Measurements from ENCODE around the gene BCL3.

Gene BCL3

DNA sequence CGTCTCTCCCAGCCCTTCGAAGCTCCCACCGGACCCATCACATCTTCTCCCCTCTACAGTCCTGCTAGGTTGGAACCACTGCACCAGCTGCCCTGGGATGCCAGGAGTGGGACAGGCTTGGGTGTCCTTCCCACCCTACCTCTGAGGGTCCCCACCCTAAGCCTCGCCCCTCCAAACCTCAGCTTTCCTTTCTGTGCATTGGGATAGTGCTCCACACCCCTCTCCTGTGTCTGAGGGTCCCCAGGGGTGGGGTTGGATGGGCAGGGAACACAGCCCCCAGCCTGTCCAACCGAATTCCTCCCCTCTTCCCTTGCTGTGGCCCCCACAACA lies 1.9 kb upstream of the BCL3 start:
- Histone ChIP-seq H3K27me3 (ENCODE audit: insufficient read depth, low read depth, severe bottlenecking) (no peaks in the 10 kb centered on the region), H3K9me3 (ENCODE audit: severe bottlenecking) (no peaks in the 10 kb centered on the region), H3K4me3 (ENCODE audit: low read depth, low read length) (no peak overlapping the region), H3K36me3 (peaks cover 3% of the 10 kb centered on the region), H3K27ac (no peak overlapping the region)
- TF ChIP-seq CTCF (IDR thresholded peaks at IDR 0.05; ENCODE audit: low read depth, low read length), result no peak
- DNase-seq, result no peak

GRCh38 chr19:44746946-44747738 lies 1.4 kb upstream of the BCL3 start:
- TF ChIP-seq CTCF (IDR thresholded peaks at IDR 0.05; ENCODE audit: low read depth, low read length), result no peak
- H3K27me3 ChIP-seq (ENCODE audit: insufficient read depth, low read depth, severe bottlenecking), result no peaks in the 10 kb centered on the region
- no peak overlapping the region for H3K27ac ChIP-seq

GRCh38 chr19:44747739-44748425 lies 626 bp upstream of the BCL3 start:
- no peak for TF ChIP-seq CTCF (IDR thresholded peaks at IDR 0.05; ENCODE audit: low read depth, low read length)
- H3K36me3 ChIP-seq, result peaks cover 5% of the 10 kb centered on the region
- peak overlapping the region; percentile 60 for H3K27ac ChIP-seq
- no peaks in the 10 kb centered on the region for H3K27me3 ChIP-seq (ENCODE audit: insufficient read depth, low read depth, severe bottlenecking)
- no peak for DNase-seq
- H3K9me3 ChIP-seq (ENCODE audit: severe bottlenecking), result no peaks in the 10 kb centered on the region
- peak overlapping the region; percentile 66 for H3K4me3 ChIP-seq (ENCODE audit: low read depth, low read length)

More at GRCh38 chr19:44746946-44747738, 1.4 kb upstream of the BCL3 start:
- H3K9me3 ChIP-seq (ENCODE audit: severe bottlenecking), result no peaks in the 10 kb centered on the region
- peak; percentile 89 for DNase-seq
- H3K36me3 ChIP-seq, result peaks cover 5% of the 10 kb centered on the region
- H3K4me3 ChIP-seq (ENCODE audit: low read depth, low read length), result peak overlapping the region; percentile 66

- H3K4me3 ChIP-seq (ENCODE audit: low read depth, low read length), result peak overlapping the region; percentile 55
- no peak for DNase-seq
- peaks cover 5% of the 10 kb centered on the region for H3K36me3 ChIP-seq
- H3K9me3 ChIP-seq (ENCODE audit: severe bottlenecking), result no peaks in the 10 kb centered on the region
- no peaks in the 10 kb centered on the region for H3K27me3 ChIP-seq (ENCODE audit: insufficient read depth, low read depth, severe bottlenecking)
- no peak overlapping the region for H3K27ac ChIP-seq
- no peak for TF ChIP-seq CTCF (IDR thresholded peaks at IDR 0.05; ENCODE audit: low read depth, low read length)
Observed at GRCh38 chr19:44749292-44749691, 784 bp downstream of the BCL3 start.

DNA sequence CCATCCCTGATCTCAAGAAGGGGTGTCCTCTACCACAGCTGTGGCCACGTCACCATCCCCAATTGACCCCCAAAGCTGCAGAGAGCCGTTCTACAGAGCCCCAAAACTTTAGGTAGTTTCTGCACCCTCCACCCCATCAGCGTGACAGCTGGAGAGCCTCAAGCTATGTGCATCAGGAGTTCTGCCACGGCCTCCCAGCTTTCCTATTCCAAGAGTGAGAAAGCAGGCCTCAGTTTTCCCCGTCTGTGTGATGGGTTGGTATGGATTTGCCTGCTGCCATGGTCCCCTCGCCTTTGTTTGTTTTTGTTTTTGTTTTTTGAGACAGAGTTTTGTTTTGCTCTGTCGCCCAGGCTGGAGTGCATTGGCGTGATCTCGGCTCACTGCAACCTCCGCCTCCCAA lies 1.5 kb downstream of the BCL3 start:
- TF ChIP-seq CTCF (IDR thresholded peaks at IDR 0.05; ENCODE audit: low read depth, low read length), result no peak
- H3K9me3 ChIP-seq (ENCODE audit: severe bottlenecking), result no peaks in the 10 kb centered on the region
- no peak overlapping the region for H3K27ac ChIP-seq
- H3K36me3 ChIP-seq, result peaks cover 5% of the 10 kb centered on the region
- no peak for DNase-seq
- no peaks in the 10 kb centered on the region for H3K27me3 ChIP-seq (ENCODE audit: insufficient read depth, low read depth, severe bottlenecking)
- H3K4me3 ChIP-seq (ENCODE audit: low read depth, low read length), result no peak overlapping the region
